HEK293 (cell line): ENCODE data around the gene SCGB1C1.

Experiments
- CTCF ChIA-PET: fragments of 350-600 bp; formaldehyde crosslinking; extraction: SDS; loops from one replicate; lab custom pipeline; 2021; ENCODE audit warnings: antibody characterized with exemption; lab: Yijun Ruan, JAX
- POLR2A ChIA-PET: fragments of 300-600 bp; formaldehyde crosslinking; extraction: SDS; loops from one replicate; lab custom pipeline; 2020; ENCODE audit warnings: antibody characterized with exemption, inconsistent platforms; lab: Yijun Ruan, JAX
- H3K27ac ChIP-seq: fragments of 200-500 bp; sonication (Bioruptor generic); 2 replicates; pipeline ENCODE4 v1.5.1; 2014; ENCODE audit warnings: low read depth, low read length, control low read depth, inconsistent platforms; ENCODE audit errors: extremely low read depth
- H3K36me3 ChIP-seq, 2 experiments: fragments of 200-500 bp in 1 of 2; sonication (Bioruptor generic) in 1 of 2; 1 replicate in 1 of 2; 2 replicates in 1 of 2; pipeline ENCODE4 v1.5.1; 2014 to 2017; ENCODE audit warnings: inconsistent platforms in 2 of 2, low read length in 2 of 2; ENCODE audit not compliant: control insufficient read depth in 2 of 2, insufficient read depth in 1 of 2
- H3K4me1 ChIP-seq: fragments of 200-500 bp; sonication (Bioruptor generic); 2 replicates; pipeline ENCODE4 v1.5.1; 2014; ENCODE audit warnings: mild to moderate bottlenecking, low read length, inconsistent platforms; ENCODE audit not compliant: control insufficient read depth, insufficient read depth
- H3K4me3 ChIP-seq: 2 replicates; pipeline ENCODE4 v1.5.1; 2011; ENCODE audit warnings: low read depth, mild to moderate bottlenecking, control low read depth, low read length, moderate library complexity
- H3K9me3 ChIP-seq: fragments of 200-500 bp; sonication (Bioruptor generic); 2 replicates; pipeline ENCODE4 v1.5.1; 2014; ENCODE audit warnings: low read depth, low read length, inconsistent platforms; ENCODE audit not compliant: control insufficient read depth, insufficient read depth
- GFI1B ChIP-seq: fragments of 450-650 bp; formaldehyde crosslinking; IDR thresholded peaks from 2 replicates; pipeline ENCODE4 v1.5.1; 2016; ENCODE audit warnings: missing biosample characterization, missing genetic modification characterization
- HIC1 ChIP-seq: fragments of 450-650 bp; formaldehyde crosslinking; IDR thresholded peaks from 2 replicates; pipeline ENCODE4 v1.5.1; 2016; ENCODE audit warnings: missing biosample characterization, missing genetic modification characterization
- HOXA7 ChIP-seq: sonication (generic); formaldehyde crosslinking; IDR thresholded peaks from 2 replicates; pipeline ENCODE4 v1.8.1; 2022; ENCODE audit warnings: missing genetic modification reagents, borderline replicate concordance
- ZBTB26 ChIP-seq: fragments of 450-650 bp; formaldehyde crosslinking; optimal IDR thresholded peaks from 2 replicates; pipeline ENCODE3; 2016; ENCODE audit warnings: missing biosample characterization, mild to moderate bottlenecking, missing genetic modification characterization
- ZBTB6 ChIP-seq: fragments of 450-650 bp; formaldehyde crosslinking; IDR thresholded peaks from 2 replicates; pipeline ENCODE4 v1.5.1; 2017; ENCODE audit warnings: missing biosample characterization, missing genetic modification characterization
- ZNF133 ChIP-seq: fragments of 450-650 bp; formaldehyde crosslinking; IDR thresholded peaks from 2 replicates; pipeline ENCODE4 v1.5.1; 2016; ENCODE audit warnings: missing biosample characterization, missing genetic modification characterization
- ZNF140 ChIP-seq: fragments of 450-650 bp; formaldehyde crosslinking; IDR thresholded peaks from 2 replicates; pipeline ENCODE4 v1.5.1; 2016; ENCODE audit warnings: missing biosample characterization, missing genetic modification characterization
- ZNF148 ChIP-seq: fragments of 450-650 bp; formaldehyde crosslinking; IDR thresholded peaks from 2 replicates; pipeline ENCODE4 v1.5.0; 2017; ENCODE audit warnings: missing biosample characterization, missing genetic modification characterization, borderline replicate concordance
- ZNF521 ChIP-seq: fragments of 450-650 bp; formaldehyde crosslinking; IDR thresholded peaks from 2 replicates; pipeline ENCODE4 v1.5.1; 2017; ENCODE audit warnings: missing biosample characterization, mild to moderate bottlenecking, missing genetic modification characterization
- ZNF544 ChIP-seq: fragments of 450-650 bp; formaldehyde crosslinking; IDR thresholded peaks from 2 replicates; pipeline ENCODE4 v1.5.0; 2017; ENCODE audit warnings: missing biosample characterization, missing genetic modification characterization
- ZNF580 ChIP-seq: fragments of 450-650 bp; formaldehyde crosslinking; IDR thresholded peaks from 2 replicates; pipeline ENCODE4 v1.5.1; 2016; ENCODE audit warnings: missing biosample characterization, missing genetic modification characterization
- ZXDB ChIP-seq: fragments of 450-650 bp; formaldehyde crosslinking; IDR thresholded peaks from 2 replicates; pipeline ENCODE4 v1.5.1; 2016; ENCODE audit warnings: missing biosample characterization, missing genetic modification characterization

SCGB1C1 gene

GRCh38 chr11:200224-201003 is 7.5 kb downstream of the SCGB1C1 start:
- POLR2A ChIA-PET: interaction anchor here (0.7 kb wide), 1 partner anchor 254 kb away, joined by 3 read pairs; no protein-coding TSS in a partner anchor

GRCh38 chr11:201966-202365 is 9.1 kb downstream of the SCGB1C1 start:
- Histone ChIP-seq H3K36me3 (peaks cover 0 to 33% of the 10 kb centered on the region in 2 experiments; a peak in 1 of 3 replicates), H3K27ac (no peak overlapping the region), H3K4me1 (no peaks in the 10 kb centered on the region), H3K4me3 (no peak overlapping the region), H3K9me3 (no peaks in the 10 kb centered on the region)
- no peak for TF ChIP-seq ZBTB6 (tag by site-specific recombination)
- ChIA-PET POLR2A (no interaction called here), CTCF (no interaction called here)

More at GRCh38 chr11:200224-201003, 7.5 kb downstream of the SCGB1C1 start:
- CTCF ChIA-PET: interaction anchor here (0.7 kb wide), 1 partner anchor 11 kb away, joined by 3 read pairs; no protein-coding TSS in a partner anchor
- Histone ChIP-seq H3K27ac (no peak overlapping the region), H3K4me1 (no peaks in the 10 kb centered on the region)
- TF ChIP-seq ZNF521 (tag by site-specific recombination): no peak
- TF ChIP-seq, all 188 proteins: peak for 0
- Histone ChIP-seq H3K4me3 (no peak overlapping the region), H3K36me3 (peaks cover 0 to 26% of the 10 kb centered on the region in 2 experiments; a peak in 1 of 3 replicates), H3K9me3 (no peaks in the 10 kb centered on the region)

- TF ChIP-seq ZNF140 (tag by site-specific recombination) (no peak), ZXDB (tag by site-specific recombination) (no peak), ZNF133 (tag by site-specific recombination) (no peak), ZNF148 (tag by site-specific recombination) (no peak), ZBTB26 (tag by site-specific recombination) (no peak), ZNF544 (tag by site-specific recombination) (no peak)
- H3K36me3 ChIP-seq: peaks cover 0 to 33% of the 10 kb centered on the region in 2 experiments; a peak in 1 of 3 replicates
- no peaks in the 10 kb centered on the region for H3K4me1 ChIP-seq
- ChIA-PET POLR2A (no interaction called here), CTCF (interaction anchor here (1.1 kb wide), 1 partner anchor 48 kb away, joined by 5 read pairs; no protein-coding TSS in a partner anchor)
- no peak overlapping the region for H3K4me3 ChIP-seq
- no peak overlapping the region for H3K27ac ChIP-seq
- H3K9me3 ChIP-seq: no peaks in the 10 kb centered on the region
These were observed 9.6 kb downstream of the SCGB1C1 start for GRCh38 chr11:202490-202889.

- Histone ChIP-seq H3K27ac (no peak overlapping the region), H3K4me3 (no peak overlapping the region), H3K4me1 (no peaks in the 10 kb centered on the region), H3K36me3 (peaks cover 0 to 33% of the 10 kb centered on the region in 2 experiments; a peak in 1 of 3 replicates), H3K9me3 (no peaks in the 10 kb centered on the region)
- ChIA-PET POLR2A (no interaction called here), CTCF (interaction anchor here (1.1 kb wide), 1 partner anchor 47 kb away, joined by 5 read pairs; no protein-coding TSS in a partner anchor)
- TF ChIP-seq HIC1 (no peak), HOXA7 (CRISPR knock-in tag) (no peak), ZNF580 (tag by site-specific recombination) (no peak), GFI1B (tag by site-specific recombination) (no peak)
These were observed 10.4 kb downstream of the SCGB1C1 start for GRCh38 chr11:203056-203944.
